BLaER1 treated with 17β-estradiol and CSF1 and Interleukin-3, amounts not matched to agents 10 nM and 100 nM (cell line): ENCODE results near the gene HMCES.

Experiments
- H3K27ac ChIP-seq, 11 experiments: shearing (Covaris generic); formaldehyde crosslinking; 2 replicates each; pipeline ENCODE4 v1.8.1; 2022
- H3K27me3 ChIP-seq, 11 experiments: shearing (Covaris generic); formaldehyde crosslinking; 2 replicates each; pipeline ENCODE4 v1.8.1; 2022
- H3K36me3 ChIP-seq, 11 experiments: shearing (Covaris generic); formaldehyde crosslinking; 2 replicates each; pipeline ENCODE4 v1.8.1; 2022
- H3K4me1 ChIP-seq, 10 experiments: shearing (Covaris generic); formaldehyde crosslinking; 2 replicates each; pipeline ENCODE4 v1.8.1; 2022
- H3K4me2 ChIP-seq, 11 experiments: shearing (Covaris generic); formaldehyde crosslinking; 2 replicates each; pipeline ENCODE4 v1.8.1; 2022
- H3K4me3 ChIP-seq, 10 experiments: shearing (Covaris generic); formaldehyde crosslinking; 2 replicates each; pipeline ENCODE4 v1.8.1; 2022
- H3K9ac ChIP-seq, 11 experiments: shearing (Covaris generic); formaldehyde crosslinking; 2 replicates each; pipeline ENCODE4 v1.8.1; 2022
- H3K9me3 ChIP-seq, 11 experiments: shearing (Covaris generic); formaldehyde crosslinking; replicated peaks in 1 of 11; 2 replicates each; pipeline ENCODE4 v1.8.1; 2022
- H4K20me1 ChIP-seq, 11 experiments: shearing (Covaris generic); formaldehyde crosslinking; 2 replicates each; pipeline ENCODE4 v1.8.1; 2022
- Cebpa-rat ChIP-seq, 11 experiments: shearing (Covaris generic); IDR thresholded peaks; 2 replicates each; pipeline ENCODE4 v1.8.1; 2022

The HMCES gene

GRCh38 chr3:129278439-129278965 is at the start of gene HMCES:
Gene HMCES (plus strand): TSS chr3:129278870. CDS start chr3:129279733, 863 bp downstream.
- TF ChIP-seq Cebpa-rat (IDR thresholded peaks at IDR 0.05), result no peak
- Histone ChIP-seq H3K36me3 (peaks cover 29 to 47% (median 37%) of the 10 kb centered on the region in 11 experiments), H3K9ac (peak within 1 kb of the TSS; percentile 90 to 98 (median 96)), H4K20me1 (peaks cover 0 to 48% (median 14%) of the 10 kb centered on the region in 11 experiments; a peak in 14 of 22 replicates), H3K27ac (peak within 1 kb of the TSS; percentile 80 to 97 (median 95)), H3K27me3 (no peaks in the 10 kb centered on the region), H3K4me1 (peaks cover 57 to 91% (median 89%) of the 10 kb centered on the region in 10 experiments), H3K4me3 (peak within 1 kb of the TSS; percentile 89 to 97 (median 92)), H3K9me3 (no peaks in the 10 kb centered on the region), H3K4me2 (peak within 1 kb of the TSS; percentile 89 to 98 (median 95))

- Histone ChIP-seq H3K4me2 (peak overlapping the region; percentile 62 to 90 (median 84)), H3K36me3 (no peaks in the 10 kb centered on the region), H4K20me1 (no peaks in the 10 kb centered on the region), H3K27ac (peak overlapping the region in 10 of 11 experiments; percentile 48 to 93 (median 82); a peak in 20 of 22 replicates), H3K4me1 (peaks cover 66 to 100% (median 96%) of the 10 kb centered on the region in 10 experiments), H3K4me3 (0 out of 20 replicates have a peak overlapping the region, but pooled peaks of 2 of the 10 experiments have one; percentile 1 to 3), H3K9ac (peak overlapping the region in 9 of 11 experiments; percentile 25 to 84 (median 65); a peak in 13 of 22 replicates), H3K9me3 (no peaks in the 10 kb centered on the region), H3K27me3 (no peaks in the 10 kb centered on the region)
- TF ChIP-seq Cebpa-rat (IDR thresholded peaks at IDR 0.05), result no peak
These were observed 49.6 kb upstream of the HMCES start for GRCh38 chr3:129228891-129229585.

GRCh38 chr3:129230311-129231019 is 48.2 kb upstream of the HMCES start:
- no peaks in the 10 kb centered on the region for H3K27me3 ChIP-seq
- peak overlapping the region in 8 of 11 experiments; percentile 47 to 93 (median 84); a peak in 16 of 22 replicates for H3K27ac ChIP-seq
- 0 out of 22 replicates have a peak, but pooled peaks of 1 of the 11 experiments have one; percentile 13 for TF ChIP-seq Cebpa-rat (IDR thresholded peaks at IDR 0.05)
- no peaks in the 10 kb centered on the region for H3K36me3 ChIP-seq
- H3K4me2 ChIP-seq, result peak overlapping the region in 10 of 11 experiments; percentile 0 to 90 (median 84); a peak in 19 of 22 replicates
- H3K4me3 ChIP-seq, result peak overlapping the region in 2 of 10 experiments; percentile 30 to 35; a peak in 2 of 20 replicates
- H3K4me1 ChIP-seq, result peaks cover 71 to 100% (median 96%) of the 10 kb centered on the region in 10 experiments
- peak overlapping the region in 6 of 11 experiments; percentile 17 to 84 (median 72); a peak in 10 of 22 replicates for H3K9ac ChIP-seq
- no peaks in the 10 kb centered on the region for H4K20me1 ChIP-seq
- H3K9me3 ChIP-seq, result no peaks in the 10 kb centered on the region

- no peak for TF ChIP-seq Cebpa-rat (IDR thresholded peaks at IDR 0.05)
- peak overlapping the region in 1 of 10 experiments; percentile 30; a peak in 2 of 20 replicates for H3K4me3 ChIP-seq
- H3K9ac ChIP-seq, result peak overlapping the region in 5 of 11 experiments; percentile 13 to 84 (median 23); a peak in 6 of 22 replicates
- H3K27me3 ChIP-seq, result no peaks in the 10 kb centered on the region
- H3K27ac ChIP-seq, result peak overlapping the region in 7 of 11 experiments; percentile 1 to 93 (median 85); a peak in 13 of 22 replicates
- H3K4me2 ChIP-seq, result peak overlapping the region in 6 of 11 experiments; percentile 44 to 90 (median 86); a peak in 12 of 22 replicates
- no peaks in the 10 kb centered on the region for H3K9me3 ChIP-seq
- no peaks in the 10 kb centered on the region for H3K36me3 ChIP-seq
- H4K20me1 ChIP-seq, result no peaks in the 10 kb centered on the region
- H3K4me1 ChIP-seq, result peaks cover 69 to 100% (median 94%) of the 10 kb centered on the region in 10 experiments
These were observed 47.1 kb upstream of the HMCES start for GRCh38 chr3:129231331-129232119.

- Histone ChIP-seq H3K9ac (peak overlapping the region in 6 of 11 experiments; percentile 26 to 62 (median 56); a peak in 9 of 22 replicates), H4K20me1 (no peaks in the 10 kb centered on the region), H3K27me3 (no peaks in the 10 kb centered on the region), H3K36me3 (no peaks in the 10 kb centered on the region), H3K4me3 (no peak overlapping the region), H3K9me3 (peaks cover 0 to 5% (median 0%) of the 10 kb centered on the region in 11 experiments; a peak in 3 of 22 replicates), H3K27ac (peak overlapping the region in 9 of 11 experiments; percentile 60 to 93 (median 73); a peak in 17 of 22 replicates), H3K4me1 (peaks cover 49 to 100% (median 78%) of the 10 kb centered on the region in 10 experiments), H3K4me2 (peak overlapping the region; percentile 79 to 90 (median 85))
- TF ChIP-seq Cebpa-rat (IDR thresholded peaks at IDR 0.05), result no peak
These were observed 45.1 kb upstream of the HMCES start for GRCh38 chr3:129233538-129233937.

- peak overlapping the region; percentile 79 to 90 (median 85) for H3K4me2 ChIP-seq
- H3K9ac ChIP-seq, result peak overlapping the region in 7 of 11 experiments; percentile 32 to 67 (median 44); a peak in 10 of 22 replicates
- H3K36me3 ChIP-seq, result no peaks in the 10 kb centered on the region
- peak overlapping the region; percentile 3 to 95 (median 69); a peak in 19 of 22 replicates for H3K27ac ChIP-seq
- H3K4me3 ChIP-seq, result no peak overlapping the region
- TF ChIP-seq Cebpa-rat (IDR thresholded peaks at IDR 0.05), result no peak
- peaks cover 40 to 100% (median 78%) of the 10 kb centered on the region in 10 experiments for H3K4me1 ChIP-seq
- no peaks in the 10 kb centered on the region for H4K20me1 ChIP-seq
- H3K9me3 ChIP-seq, result peaks cover 0 to 11% (median 0%) of the 10 kb centered on the region in 11 experiments; a peak in 3 of 22 replicates
- no peaks in the 10 kb centered on the region for H3K27me3 ChIP-seq
These were observed 44.2 kb upstream of the HMCES start for GRCh38 chr3:129234441-129234840.

- H4K20me1 ChIP-seq, result no peaks in the 10 kb centered on the region
- H3K9ac ChIP-seq, result peak overlapping the region in 5 of 11 experiments; percentile 20 to 67 (median 62); a peak in 7 of 22 replicates
- H3K36me3 ChIP-seq, result no peaks in the 10 kb centered on the region
- peak overlapping the region in 1 of 10 experiments; percentile 4; a peak in 1 of 20 replicates for H3K4me3 ChIP-seq
- peak overlapping the region; percentile 79 to 90 (median 85) for H3K4me2 ChIP-seq
- no peak for TF ChIP-seq Cebpa-rat (IDR thresholded peaks at IDR 0.05)
- peaks cover 36 to 100% (median 78%) of the 10 kb centered on the region in 10 experiments for H3K4me1 ChIP-seq
- peaks cover 0 to 11% (median 0%) of the 10 kb centered on the region in 11 experiments; a peak in 3 of 22 replicates for H3K9me3 ChIP-seq
- H3K27me3 ChIP-seq, result no peaks in the 10 kb centered on the region
- H3K27ac ChIP-seq, result peak overlapping the region in 9 of 11 experiments; percentile 3 to 95 (median 75); a peak in 17 of 22 replicates
These were observed 43.2 kb upstream of the HMCES start for GRCh38 chr3:129235344-129235917.
